Activated CD4-positive, alpha-beta T cell treated with anti-CD3 and anti-CD28 coated beads, Interleukin-2, Interleukin-6, amounts not matched to agents 100 ng/mL and 50 ng/mL, durations not matched to agents 16 hours and 8 hours (primary cell): Measurements from ENCODE around the gene ABCB1.
A peak's percentile ranks its signal among the peaks of the same experiment; 100 is the strongest.
"Not testable (repeated sequence)": the region's sequence is repeated elsewhere in the genome, so short reads cannot be mapped to it uniquely, and the experiment has no call there.

Experiments
- DNase-seq: peaks from one replicate; pipeline ENCODE4 v3.0.0-alpha.2; 2020

Gene ABCB1

DNA sequence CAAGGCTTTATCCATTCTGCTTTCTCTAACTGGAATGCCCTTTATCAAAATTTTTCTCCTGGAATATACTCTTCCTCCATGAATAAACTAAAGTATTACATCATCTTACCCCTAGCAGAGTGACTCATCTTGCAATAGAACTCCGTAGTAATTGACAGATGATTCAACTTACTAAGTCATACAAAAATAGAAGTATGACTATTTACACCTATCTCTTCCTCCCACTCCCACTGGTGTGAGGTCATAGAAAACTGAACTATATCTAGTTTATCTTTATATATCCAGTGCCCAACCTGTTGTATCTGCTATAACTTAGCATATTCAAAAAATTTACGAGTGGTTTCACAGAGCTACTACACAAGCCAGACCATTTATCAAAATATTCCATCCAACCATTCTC, 26.1 kb downstream of the ABCB1 start:
- no peak for DNase-seq

DNA sequence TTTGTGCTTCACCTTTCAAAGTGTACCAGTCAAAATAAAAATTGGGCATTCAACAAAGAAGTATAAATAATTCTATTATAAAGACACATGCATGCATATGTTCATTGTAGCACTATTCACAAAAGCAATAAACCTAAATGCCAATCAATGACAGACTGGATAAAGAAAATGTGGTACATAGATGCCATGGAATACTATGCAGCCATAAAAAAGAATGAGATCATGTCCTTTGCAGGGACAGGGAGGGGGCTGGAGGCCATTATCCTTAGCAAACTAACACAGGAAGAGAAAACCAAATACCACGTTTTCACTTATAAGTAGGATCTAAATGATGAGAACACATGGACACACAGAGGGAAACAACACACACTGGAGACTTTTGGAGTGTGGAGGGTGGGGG, 28.2 kb downstream of the ABCB1 start:
- not testable (repeated sequence) for DNase-seq

DNA sequence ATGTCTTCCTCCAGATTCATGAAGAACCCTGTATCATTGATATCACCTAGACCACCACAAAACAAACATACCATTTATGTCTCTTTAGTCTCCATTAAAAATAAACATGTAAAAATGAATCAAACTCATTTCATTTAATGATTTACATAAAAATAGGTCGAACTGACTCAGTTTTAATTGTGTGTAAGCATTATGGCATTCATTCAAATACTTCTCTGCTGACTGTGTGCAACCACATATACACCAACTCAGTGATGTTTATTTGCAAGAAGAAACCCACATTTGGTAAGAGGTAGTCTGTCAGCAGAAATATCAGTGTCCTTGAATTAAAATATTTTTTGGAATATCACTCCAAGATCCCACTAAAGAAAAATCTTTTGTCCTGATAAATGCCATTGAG, 30.5 kb downstream of the ABCB1 start:
- no peak for DNase-seq

DNA sequence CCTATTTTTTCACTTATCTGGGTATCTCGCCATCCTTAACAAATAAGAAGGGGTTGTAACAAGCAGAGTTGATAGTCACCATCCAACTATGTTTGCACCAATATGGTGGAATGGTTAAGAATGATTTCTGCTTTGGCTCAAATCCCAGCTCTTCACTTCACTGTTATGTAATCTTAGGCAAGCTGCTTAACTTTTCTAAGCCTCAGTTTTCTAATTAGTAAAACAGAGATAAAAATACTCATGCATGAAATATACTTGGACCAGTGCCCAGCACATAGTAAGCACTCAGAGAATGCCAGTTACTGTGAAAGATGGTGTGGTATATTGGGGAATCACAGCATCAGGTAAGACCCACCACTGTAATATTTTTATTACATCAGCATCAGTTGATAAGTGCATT, 33.6 kb downstream of the ABCB1 start:
- DNase-seq = no peak

DNA sequence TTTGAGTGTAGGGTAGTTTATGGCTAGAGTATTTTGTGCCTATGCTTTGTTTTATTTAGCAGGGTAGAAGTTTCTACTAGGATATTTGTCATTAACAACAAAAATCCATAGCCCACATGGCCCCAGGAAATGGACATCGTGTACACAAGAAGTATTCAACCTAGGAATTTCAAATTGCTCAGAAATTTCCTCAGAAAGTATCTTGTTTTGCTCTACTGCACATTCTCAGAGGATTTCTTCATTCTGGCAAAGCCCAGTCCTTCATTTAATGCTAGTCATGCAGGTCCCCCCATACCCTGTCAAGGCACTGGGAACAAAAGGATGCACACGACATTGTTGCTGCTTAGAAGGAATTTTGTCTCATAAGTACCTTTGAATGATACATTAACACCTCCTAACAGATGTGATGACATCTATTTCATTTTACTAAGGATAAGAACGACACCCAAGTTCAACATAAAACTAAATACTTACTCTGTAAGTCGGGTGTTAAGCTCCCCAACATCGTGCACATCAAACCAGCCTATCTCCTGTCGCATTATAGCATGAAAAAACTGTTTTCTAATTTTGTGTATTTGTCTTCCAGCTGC, 34.3 kb downstream of the ABCB1 start:
- DNase-seq = no peak

DNA sequence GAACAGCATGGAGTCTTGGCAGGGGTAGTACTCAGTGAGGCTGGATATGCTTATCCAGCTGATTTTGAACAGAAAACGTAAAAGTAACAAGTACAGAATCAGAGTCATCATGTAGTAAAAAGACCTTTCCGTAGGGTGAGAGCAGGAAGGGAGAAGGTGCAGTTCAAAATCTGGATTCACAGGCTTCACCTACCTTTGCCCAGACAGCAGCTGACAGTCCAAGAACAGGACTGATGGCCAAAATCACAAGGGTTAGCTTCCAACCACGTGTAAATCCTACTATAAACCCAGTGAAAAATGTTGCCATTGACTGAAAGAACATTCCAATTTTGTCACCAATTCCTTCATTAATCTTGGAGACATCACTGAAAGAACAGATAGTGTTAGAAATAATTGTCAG, 34.8 kb downstream of the ABCB1 start:
- no peak for DNase-seq

DNA sequence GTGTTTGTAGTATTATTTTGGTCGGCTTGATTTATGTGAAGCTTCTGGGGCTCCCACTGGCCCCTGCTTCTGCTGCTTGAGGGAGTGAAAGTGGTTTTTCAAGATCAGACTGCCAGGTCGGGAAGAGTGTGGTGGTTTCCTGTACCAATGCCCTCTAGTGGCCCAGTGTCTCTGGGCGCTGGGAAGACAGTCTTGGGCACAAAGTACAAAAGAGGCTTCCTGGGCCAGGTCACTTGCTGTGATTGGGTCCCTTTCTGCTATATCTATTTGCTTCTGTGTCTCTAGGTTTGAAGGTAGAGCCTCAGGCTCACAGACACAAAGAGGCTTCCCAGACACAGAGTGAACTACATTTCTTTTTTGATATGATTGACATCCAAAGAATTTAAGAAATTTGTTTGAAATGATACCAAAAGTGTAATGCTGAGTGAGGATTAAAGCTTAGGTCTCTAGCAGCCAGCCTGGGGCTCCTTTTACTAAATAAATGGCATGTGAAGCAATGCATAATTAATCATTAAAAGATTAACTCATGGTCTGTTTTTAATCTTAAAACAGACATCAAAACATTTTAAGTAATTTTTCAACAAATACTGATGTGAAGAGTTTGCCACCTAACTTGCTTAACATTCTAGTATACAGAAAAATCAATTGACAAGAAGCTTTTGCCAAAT, 36.3 kb downstream of the ABCB1 start:
- peak; percentile 33 for DNase-seq

DNA sequence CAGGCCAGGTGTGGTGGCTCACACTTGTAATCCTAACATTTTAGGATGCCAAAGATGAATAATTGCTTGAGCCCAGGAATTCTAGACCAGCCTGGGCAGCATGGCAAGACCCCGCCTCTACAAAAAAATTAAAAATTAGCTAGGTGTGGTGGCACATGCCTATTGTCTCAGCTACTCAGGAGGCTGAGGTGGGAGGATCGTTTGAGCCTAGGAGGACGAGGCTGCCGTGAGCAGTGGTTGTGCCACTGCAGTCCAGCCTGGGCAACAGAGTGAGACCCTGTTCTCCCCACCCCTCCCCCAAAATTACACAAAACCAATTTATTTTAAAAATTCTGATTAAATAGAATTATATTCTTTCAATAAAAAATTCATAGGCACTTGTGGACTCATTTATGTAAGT, 39.0 kb downstream of the ABCB1 start:
- no peak for DNase-seq

DNA sequence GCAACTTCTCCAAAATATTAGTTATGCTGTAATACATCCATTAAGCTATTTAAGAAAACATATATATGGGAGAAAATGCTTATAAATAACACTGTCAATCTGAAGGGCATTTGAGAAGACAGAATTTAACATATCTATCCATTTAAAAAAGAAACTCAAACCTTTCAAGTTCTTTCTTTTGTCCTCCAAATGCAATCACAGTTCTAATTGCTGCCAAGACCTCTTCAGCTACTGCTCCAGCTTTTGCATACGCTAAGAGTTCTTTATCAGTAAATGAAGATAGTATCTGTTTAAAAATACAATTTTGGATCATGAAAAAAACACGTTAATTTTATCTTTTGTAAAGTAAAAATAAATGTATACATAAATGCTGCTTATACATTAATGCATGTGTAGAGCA, 39.6 kb downstream of the ABCB1 start:
- no peak for DNase-seq

DNA sequence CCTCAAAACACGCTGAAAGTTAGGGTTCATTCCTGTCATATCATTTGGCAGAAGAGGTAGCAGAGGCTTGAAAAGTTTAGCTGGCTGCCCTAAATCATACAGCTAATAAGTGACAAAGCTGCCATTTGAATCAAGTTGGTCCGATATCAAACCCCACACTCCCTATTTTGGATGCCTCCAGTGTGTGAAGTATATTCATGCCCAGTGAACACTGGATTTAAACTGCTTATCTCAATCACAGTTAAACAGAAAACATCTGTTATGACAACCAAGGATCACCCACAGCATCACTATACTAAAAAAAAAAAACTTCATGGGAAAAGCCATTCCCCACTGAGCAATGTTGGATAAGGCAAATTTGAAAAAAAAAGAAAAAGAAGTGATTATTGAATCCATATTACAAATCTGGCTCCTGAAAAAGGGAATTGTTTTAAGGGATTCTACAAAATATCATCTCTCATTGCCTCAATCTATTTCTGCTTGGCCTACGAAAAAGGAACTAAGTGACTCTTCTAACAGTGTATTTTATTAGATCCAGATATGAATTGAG, 48.3 kb downstream of the ABCB1 start:
- DNase-seq = no peak

DNA sequence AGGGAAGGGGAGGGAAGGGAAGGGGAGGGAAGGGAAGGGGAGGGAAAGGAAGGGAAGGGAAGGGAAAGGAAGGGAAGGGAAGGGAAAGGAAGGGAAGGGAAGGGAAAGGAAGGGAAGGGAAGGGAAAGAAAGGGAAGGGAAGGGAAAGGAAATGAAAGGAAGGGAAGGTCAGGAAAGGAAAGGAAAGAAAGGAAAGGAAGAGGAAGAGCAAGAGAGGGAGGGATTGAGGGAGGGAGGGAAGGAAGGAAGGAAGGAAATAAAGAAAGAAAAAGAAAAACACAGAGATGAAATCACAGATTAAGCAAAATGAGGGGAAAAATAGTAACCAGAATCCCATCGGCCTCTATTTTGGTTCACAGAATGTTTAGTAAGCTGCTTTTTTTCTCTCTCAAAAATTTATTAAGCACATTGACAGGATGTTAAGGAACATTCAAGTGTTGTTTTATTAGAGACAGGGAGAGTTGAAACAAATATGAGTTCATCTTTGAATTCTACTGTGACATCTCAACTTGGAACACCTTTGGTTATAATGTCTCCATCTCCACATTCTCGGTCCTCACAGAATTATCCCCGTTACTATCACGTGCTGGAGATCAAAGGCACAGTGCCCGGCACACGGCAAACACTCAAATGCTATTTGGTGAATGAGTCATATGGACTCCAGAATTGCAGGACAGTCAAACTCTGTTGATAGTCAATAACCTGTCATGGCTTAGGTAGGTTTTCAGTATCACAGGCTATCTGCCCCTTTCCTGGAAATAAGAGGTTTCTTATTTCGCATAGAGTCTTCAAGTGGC, 52.4 kb downstream of the ABCB1 start:
- no peak for DNase-seq

DNA sequence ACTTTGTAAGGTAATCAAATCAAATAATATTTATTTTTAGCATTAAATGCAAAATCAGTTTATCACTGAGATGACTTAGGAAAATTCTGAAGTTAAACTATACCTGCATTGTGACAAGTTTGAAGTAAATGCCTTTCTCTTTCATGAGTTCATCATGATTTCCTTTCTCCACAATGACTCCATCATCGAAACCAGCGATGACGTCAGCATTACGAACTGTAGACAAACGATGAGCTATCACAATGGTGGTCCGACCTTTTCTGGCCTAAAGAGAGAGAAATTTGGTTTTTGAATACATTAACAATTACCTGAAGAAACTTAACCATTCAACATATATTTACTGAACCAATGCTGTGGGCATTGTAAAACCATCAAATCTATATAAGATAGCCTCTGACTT, 54.9 kb downstream of the ABCB1 start:
- no peak for DNase-seq

DNA sequence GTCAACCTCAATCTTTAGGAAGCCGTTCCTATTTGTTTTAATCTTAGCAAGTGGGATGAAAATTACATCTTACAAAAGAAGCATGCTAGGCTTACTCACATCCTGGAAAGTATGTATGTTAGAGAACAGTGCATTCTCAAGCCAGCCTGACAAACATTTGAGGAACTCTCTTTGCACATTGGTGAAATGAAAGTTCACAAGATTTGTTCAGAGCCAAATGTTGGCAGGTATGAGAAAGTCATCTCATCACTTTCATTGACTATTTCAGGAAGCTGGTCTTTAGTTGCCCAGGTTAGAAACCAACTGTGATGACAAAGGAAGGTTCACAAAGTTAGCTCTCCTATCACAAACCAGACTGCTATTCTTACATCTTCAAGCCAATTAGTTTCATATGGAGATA, 57.1 kb downstream of the ABCB1 start:
- DNase-seq = no peak

DNA sequence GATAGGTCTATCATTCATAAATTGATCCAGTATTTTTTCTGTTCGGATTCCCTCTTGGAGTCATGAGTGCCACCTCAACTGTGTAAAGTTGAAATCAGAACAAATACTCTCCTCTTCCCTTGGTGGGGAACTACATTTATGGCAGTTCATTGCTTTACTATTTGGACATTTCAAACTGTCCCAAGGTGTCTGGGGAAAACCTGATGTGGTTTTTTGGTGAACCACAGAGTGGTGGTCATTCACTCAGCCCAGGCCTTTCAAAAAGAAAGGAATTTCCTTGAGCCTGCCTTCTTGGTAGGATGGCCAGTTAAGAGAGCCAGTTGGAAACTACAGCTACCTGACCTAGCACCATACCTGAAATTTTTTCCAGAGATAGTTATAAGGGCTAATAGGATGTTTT, 59.0 kb downstream of the ABCB1 start:
- no peak for DNase-seq

DNA sequence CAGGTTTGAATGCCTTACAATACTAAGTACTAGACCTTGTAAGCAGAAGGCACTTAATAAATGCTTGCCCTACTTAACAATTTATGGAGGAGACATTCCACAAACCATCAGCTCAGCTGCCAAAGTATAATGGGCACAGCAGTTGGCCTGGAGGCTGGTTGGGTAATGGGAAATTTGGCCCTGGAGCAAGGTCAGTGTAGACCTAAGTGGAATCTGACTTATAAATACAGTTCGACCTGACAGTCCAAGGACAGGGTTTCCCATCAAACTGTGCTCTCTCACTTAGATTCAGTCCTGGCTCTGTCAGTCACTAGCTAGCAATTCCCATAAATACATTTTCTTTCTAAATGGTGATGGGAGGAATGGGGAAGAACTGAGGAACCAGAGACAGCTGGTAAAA, 62.6 kb downstream of the ABCB1 start:
- DNase-seq = no peak

DNA sequence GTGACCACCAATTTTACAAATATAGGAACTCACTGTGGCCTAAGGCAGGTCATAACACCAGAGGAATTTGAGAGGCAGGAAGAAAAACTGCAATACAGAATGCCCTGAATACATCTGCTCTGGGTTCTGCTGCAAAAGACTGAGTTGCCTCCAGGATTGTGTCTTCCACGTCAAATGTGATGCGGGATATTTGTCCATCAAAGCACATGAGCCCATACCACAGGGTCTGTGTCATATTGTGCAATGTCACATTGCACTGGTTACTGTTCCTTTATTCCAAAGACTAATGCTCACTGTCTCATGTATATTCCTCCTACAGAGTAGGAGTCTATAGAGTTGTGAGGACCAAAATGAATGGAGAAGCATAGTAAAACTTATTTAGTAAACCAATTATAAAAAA, 66.6 kb downstream of the ABCB1 start:
- DNase-seq = no peak

DNA sequence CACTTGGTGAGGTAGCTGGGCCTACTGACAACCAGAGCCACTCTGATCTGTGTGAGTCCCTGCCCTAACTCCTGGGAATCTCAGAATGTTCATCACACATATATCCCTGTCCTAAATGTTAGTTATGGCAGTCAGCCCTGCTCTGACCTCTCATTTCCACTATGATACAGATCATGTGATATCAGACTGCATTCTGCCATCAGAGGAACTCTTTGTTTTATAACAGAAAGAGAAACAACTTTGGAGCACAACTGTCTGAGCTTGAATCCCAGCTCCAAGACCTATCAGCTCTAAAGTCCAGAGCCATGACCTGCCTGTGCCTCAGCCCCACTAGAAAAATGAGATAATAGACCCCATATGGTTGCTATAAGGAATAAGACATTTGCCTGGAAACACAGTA, 70.6 kb downstream of the ABCB1 start:
- DNase-seq = no peak

DNA sequence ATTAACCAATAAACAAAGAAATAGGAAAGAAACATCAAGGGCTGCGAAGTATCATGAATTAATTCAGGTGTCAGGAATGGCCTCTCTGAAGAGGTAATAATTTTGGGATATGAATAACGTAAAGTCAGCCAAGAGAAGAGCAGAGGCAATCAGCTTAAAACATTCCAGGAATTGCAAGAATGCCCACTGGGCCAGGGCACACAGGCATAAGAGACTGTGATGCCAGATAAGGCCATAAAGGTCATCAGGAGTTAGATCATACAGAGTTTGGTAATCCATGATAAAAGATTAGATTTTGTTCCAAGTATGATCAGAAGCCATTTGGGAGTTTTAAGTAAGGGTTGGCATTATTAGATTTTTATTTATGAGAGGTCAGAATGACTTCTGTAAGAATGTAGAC, 72.0 kb downstream of the ABCB1 start:
- no peak for DNase-seq

DNA sequence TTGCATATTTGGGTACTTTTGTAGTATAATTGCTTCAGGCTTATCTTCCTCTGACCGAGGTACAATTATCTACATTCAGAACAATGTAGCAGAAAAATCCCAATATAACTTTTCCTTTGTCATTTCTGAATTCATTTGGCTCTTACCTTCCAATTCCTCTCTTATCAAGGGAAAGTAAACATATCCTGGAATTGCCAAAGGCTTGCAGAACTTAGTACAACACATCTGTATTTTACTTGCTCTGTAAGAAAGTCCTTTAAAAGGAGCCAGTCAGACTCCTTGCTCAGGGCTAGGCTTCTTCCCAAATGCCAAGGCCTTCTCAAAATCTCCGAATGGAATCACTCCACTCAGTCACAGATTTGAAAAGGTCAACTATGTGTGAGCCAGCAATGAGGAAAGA, 81.9 kb downstream of the ABCB1 start:
- DNase-seq = no peak

DNA sequence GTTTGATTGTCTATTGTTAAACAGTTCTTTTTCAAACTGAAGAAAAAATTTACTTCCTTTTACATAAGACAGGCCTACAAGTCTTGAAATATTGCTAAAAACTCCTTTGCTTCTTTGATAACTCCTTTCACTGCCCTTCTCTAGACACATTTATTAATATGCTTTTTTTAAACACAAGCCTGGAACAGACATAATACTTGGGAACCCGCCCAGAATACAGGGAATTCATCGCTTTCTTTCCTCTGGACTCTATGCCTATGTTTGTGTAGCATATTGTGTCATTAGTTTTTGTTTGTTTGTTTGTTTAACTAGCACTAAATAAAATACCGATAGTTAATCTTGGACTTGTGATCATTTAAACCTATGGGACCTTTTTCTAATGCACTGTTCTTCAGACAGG, 82.8 kb downstream of the ABCB1 start:
- DNase-seq = no peak

DNA sequence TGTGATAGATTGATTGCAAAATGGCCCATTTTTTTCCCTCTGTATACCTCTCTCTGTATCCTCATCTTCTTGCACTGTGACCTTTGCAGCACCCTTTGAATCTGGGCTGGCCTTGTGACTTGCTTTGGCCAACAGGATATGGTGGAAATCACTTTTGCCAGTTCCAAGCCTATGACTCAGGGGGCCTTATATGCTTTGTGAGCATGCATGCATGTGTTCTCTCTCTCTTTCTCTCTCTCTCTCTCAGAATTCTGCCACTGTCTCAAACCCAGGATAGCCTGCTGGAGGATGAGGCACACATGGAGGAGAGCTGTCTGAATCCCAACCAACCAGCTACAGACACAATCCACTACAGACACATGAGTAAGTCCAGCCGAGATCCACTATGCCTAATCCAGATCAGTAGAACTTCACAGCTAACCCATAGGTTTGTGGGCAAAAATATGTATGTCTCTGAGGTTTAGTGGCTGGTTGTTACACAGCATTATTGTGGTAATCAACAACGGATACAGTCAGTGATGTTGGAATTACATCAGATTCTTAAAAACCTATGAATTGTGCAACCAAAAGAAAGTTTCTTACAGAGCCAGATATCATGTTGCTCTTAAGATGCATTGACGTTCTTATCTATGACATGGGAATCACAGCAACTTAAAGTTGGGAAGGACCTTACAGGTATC, 83.4 kb downstream of the ABCB1 start:
- DNase-seq = no peak

DNA sequence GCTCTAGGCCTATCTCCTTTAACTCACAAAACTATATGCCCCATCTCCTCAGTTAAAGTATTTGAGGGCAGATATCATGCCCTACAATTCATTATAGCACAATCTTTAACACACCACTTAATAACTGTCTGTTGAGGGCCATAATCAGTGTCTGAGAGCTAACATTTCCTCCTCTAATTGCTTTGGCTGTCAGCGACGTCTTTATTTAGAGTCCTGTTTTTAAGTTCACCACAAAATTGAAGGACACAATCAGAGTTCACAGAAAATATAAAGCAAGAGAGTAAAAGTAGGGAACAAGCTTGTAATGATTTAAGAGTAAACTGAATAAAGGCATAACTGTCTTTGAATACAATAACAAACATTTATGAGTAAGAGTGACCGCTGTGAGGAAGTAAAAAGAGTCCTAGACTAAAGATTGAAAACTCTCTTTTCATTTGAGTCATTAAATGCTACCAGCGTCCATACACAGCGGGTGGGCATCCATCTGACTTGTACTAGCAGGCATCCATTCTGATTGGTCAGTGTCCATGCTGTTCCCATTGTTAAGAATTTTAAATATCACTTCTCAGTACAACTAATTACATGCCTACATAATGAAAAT, 86.8 kb downstream of the ABCB1 start:
- no peak for DNase-seq

DNA sequence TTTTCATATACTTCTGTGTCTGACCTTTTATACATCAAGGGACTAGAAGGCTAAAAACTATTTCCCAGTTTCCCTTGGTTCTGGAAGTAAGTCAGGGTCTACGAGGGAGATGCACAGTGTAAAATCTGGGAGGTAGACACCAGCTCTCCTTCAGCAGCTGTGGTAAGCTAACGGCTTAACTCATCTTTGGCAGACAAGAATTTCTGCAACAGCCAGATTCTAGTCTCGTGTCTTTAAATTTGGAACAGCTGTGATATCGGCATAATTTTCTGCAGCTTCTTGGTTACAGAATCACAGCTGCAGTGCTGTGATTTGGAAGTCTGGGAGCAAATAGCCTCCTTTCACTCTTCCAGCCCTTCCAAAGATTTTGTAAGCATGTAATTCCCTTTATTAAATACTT, 87.8 kb downstream of the ABCB1 start:
- DNase-seq = no peak
